Prostate gland (tissue), 2 donors: ENCODE measurements around the gene KISS1.

Experiments
- CTCF ChIP-seq, 4 experiments: fragments of 200-600 bp in 2 of 4; fragments of 450-650 bp in 2 of 4; sonication (generic) in 2 of 4; IDR thresholded peaks; 1 replicate in 3 of 4; 2 replicates in 1 of 4; pipeline ENCODE4 v1.5.1; 2016 to 2019; ENCODE audit warnings: antibody characterized with exemption in 4 of 4, mild to moderate bottlenecking in 2 of 4, moderate library complexity in 2 of 4
- POLR2A ChIP-seq: fragments of 450-650 bp; IDR thresholded peaks from one replicate; pipeline ENCODE4 v1.6.1; 2016; ENCODE audit warnings: antibody characterized with exemption, mild to moderate bottlenecking

- TF ChIP-seq POLR2A (no peak), CTCF (IDR thresholded peaks at IDR 0.05) (no peak)
Measured at GRCh38 chr1:204197068-204197467, 777 bp upstream of the KISS1 start.
